ENCODE data around the gene INPP4B.

DNA sequence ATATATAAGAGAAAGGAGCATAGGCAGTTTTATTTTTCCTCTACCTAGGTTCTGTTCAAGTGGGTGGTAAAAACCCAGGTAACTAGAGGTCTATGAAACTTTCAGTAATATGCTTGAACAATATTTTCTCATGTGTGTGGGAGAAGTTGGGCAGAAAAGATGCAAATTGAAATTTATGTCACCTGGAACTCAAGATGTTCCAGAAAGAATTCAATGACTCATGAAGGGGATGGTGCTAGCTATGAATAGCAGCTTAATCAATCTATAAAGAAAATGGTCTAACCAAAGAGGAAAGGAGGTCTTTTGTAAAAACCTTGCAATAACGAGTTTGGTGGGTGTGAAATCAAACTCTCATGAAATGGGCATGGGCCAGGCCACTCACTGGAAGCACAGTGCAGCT is 263.8 kb downstream of the INPP4B start:
- TF ChIP-seq CTCF (IDR thresholded peaks at IDR 0.05; ENCODE audit: low read depth, low read length) = no peak
- TF ChIP-seq POLR2A (IDR thresholded peaks at IDR 0.05; ENCODE audit: extremely low read depth, insufficient read length) = no peak
- TF ChIP-seq MYC (IDR thresholded peaks at IDR 0.05; ENCODE audit: low read depth, low read length) = no peak

All from NB4 (cell line).